Fibroblast of upper back skin (primary cell): Measurements from ENCODE around the gene RGL2.

ENCODE experiments used
- DNase-seq: peaks from one replicate; pipeline ENCODE4 v3.0.0-alpha.2; 2013

Gene RGL2

GRCh38 chr6:33315793-33316602 is 17.3 kb upstream of the RGL2 start:
- no peak for DNase-seq

- no peak for DNase-seq
Observed at GRCh38 chr6:33314943-33315792, 16.4 kb upstream of the RGL2 start.

- DNase-seq = peak; percentile 60
Observed at GRCh38 chr6:33314515-33314942, 15.8 kb upstream of the RGL2 start.

GRCh38 chr6:33313709-33314514 is 15.2 kb upstream of the RGL2 start, which contains the start of gene TAPBP:
Gene TAPBP, minus strand, starts transcription at chr6:33314078. Its CDS starts 37 bp downstream, at chr6:33314041.
- DNase-seq = peak; percentile 50

GRCh38 chr6:33313105-33313708 is 14.5 kb upstream of the RGL2 start:
- no peak for DNase-seq

- peak; percentile 55 for DNase-seq
Observed at GRCh38 chr6:33312361-33313104, 13.8 kb upstream of the RGL2 start.

GRCh38 chr6:33306356-33306755 is 7.6 kb upstream of the RGL2 start:
- DNase-seq = no peak

GRCh38 chr6:33305052-33305451 is 6.3 kb upstream of the RGL2 start:
- no peak for DNase-seq

GRCh38 chr6:33304216-33304615 is 5.5 kb upstream of the RGL2 start:
- no peak for DNase-seq

GRCh38 chr6:33301877-33302276 is 3.1 kb upstream of the RGL2 start:
- DNase-seq = no peak

- DNase-seq = peak; percentile 91
Observed at GRCh38 chr6:33299237-33299944, 649 bp upstream of the RGL2 start.

GRCh38 chr6:33297956-33298772 is 578 bp downstream of the RGL2 start:
- peak; percentile 74 for DNase-seq

GRCh38 chr6:33297406-33297955 is 1.3 kb downstream of the RGL2 start:
- DNase-seq = no peak

- DNase-seq = no peak
Observed at GRCh38 chr6:33296797-33297405, 1.8 kb downstream of the RGL2 start.

GRCh38 chr6:33295621-33296369 is 2.9 kb downstream of the RGL2 start:
- DNase-seq = no peak

- DNase-seq = no peak
Observed at GRCh38 chr6:33294086-33294823, 4.5 kb downstream of the RGL2 start.

GRCh38 chr6:33292996-33293682 is 5.6 kb downstream of the RGL2 start:
- DNase-seq = no peak
